ENCODE measurements around the gene C1QL1. TPM values are rescaled to one million over a fixed set of nuclear protein-coding genes. Genes with fewer than 3 reads are reported as not detected.
A peak's percentile ranks its signal among the peaks of the same experiment; 100 is the strongest.

Gene C1QL1
- polyA plus RNA-seq, 1 donor (not counting 4 experiments of a cell fraction or from before 2014, with no cell fraction given), result 0.04 TPM

GRCh38 chr17:44952946-44953475, 15.1 kb downstream of the C1QL1 start:
- dilution Hi-C loops (cut with MboI; ENCODE audit: extremely low pct_ligation_motif_present, low sequenced_read_pairs), result no loop called here
- DNase-seq (ENCODE audit: low read depth, low spot score) (no peak), FAIRE-seq (no peak)
- Histone ChIP-seq H3K27me3 (ENCODE audit: control insufficient read depth, extremely low read depth, insufficient read depth, low read length) (peaks cover 3% of the 10 kb centered on the region), H3K27ac (ENCODE audit: control insufficient read depth, insufficient read depth, low read length) (no peak overlapping the region), H3K9me1 (ENCODE audit: control insufficient read depth, extremely low read depth, insufficient read depth, low read length) (no peaks in the 10 kb centered on the region), H2AFZ (ENCODE audit: control insufficient read depth, low read length) (no peak overlapping the region), H3K9me3 (ENCODE audit: control insufficient read depth, low read depth, low read length) (no peaks in the 10 kb centered on the region), H3K79me2 (ENCODE audit: control insufficient read depth, insufficient read depth, low read length) (no peaks in the 10 kb centered on the region), H3K9ac (ENCODE audit: control insufficient read depth, extremely low read depth, insufficient read depth, low read length) (no peak overlapping the region), H3K4me1 (ENCODE audit: control insufficient read depth, extremely low read depth, insufficient read depth, low read length) (peaks cover 4% of the 10 kb centered on the region), H3K36me3 (ENCODE audit: control insufficient read depth in 2 of 2, extremely low read depth in 1 of 2, insufficient read depth in 2 of 2, low read length in 2 of 2) (no peaks in the 10 kb centered on the region), H4K20me1 (ENCODE audit: control insufficient read depth, extremely low read depth, insufficient read depth, low read length) (no peaks in the 10 kb centered on the region), H3K4me2 (ENCODE audit: control insufficient read depth, extremely low read depth, insufficient read depth, low read depth, low read length) (no peak overlapping the region), H3K4me3 (ENCODE audit: control insufficient read depth in 2 of 3, extremely low read depth in 1 of 3, insufficient read depth in 2 of 3, low read depth in 1 of 3, low read length in 3 of 3) (no peak overlapping the region)
- TF ChIP-seq EZH2 (IDR thresholded peaks at IDR 0.05; ENCODE audit: low read length), result no peak
- TF ChIP-seq CTCF (optimal IDR thresholded peaks at IDR 0.05 in 1 of 3, IDR thresholded peaks at IDR 0.05 in 1 of 3, conservative IDR thresholded peaks at IDR 0.05 in 1 of 3; ENCODE audit: extremely low read depth in 1 of 3, insufficient read depth in 2 of 3, low read length in 3 of 3), result no peak

- H3K27ac ChIP-seq (ENCODE audit: control insufficient read depth, insufficient read depth, low read length), result peak overlapping the region; percentile 40
- dilution Hi-C loops (cut with MboI; ENCODE audit: extremely low pct_ligation_motif_present, low sequenced_read_pairs), result no loop called here
- no peak for FAIRE-seq
These were observed 19.7 kb downstream of the C1QL1 start for GRCh38 chr17:44948315-44948795.

More at GRCh38 chr17:44948315-44948795, 19.7 kb downstream of the C1QL1 start:
- peaks cover 8% of the 10 kb centered on the region for H3K4me1 ChIP-seq (ENCODE audit: control insufficient read depth, extremely low read depth, insufficient read depth, low read length)
- H3K4me2 ChIP-seq (ENCODE audit: control insufficient read depth, extremely low read depth, insufficient read depth, low read depth, low read length), result peak overlapping the region; percentile 75
- H3K36me3 ChIP-seq (ENCODE audit: control insufficient read depth in 2 of 2, extremely low read depth in 1 of 2, insufficient read depth in 2 of 2, low read length in 2 of 2), result no peaks in the 10 kb centered on the region
- peaks cover 41% of the 10 kb centered on the region for H3K79me2 ChIP-seq (ENCODE audit: control insufficient read depth, insufficient read depth, low read length)
- H3K9me3 ChIP-seq (ENCODE audit: control insufficient read depth, low read depth, low read length), result no peaks in the 10 kb centered on the region
- TF ChIP-seq EZH2 (IDR thresholded peaks at IDR 0.05; ENCODE audit: low read length), result no peak
- TF ChIP-seq CTCF (optimal IDR thresholded peaks at IDR 0.05 in 1 of 3, IDR thresholded peaks at IDR 0.05 in 1 of 3, conservative IDR thresholded peaks at IDR 0.05 in 1 of 3; ENCODE audit: extremely low read depth in 1 of 3, insufficient read depth in 2 of 3, low read length in 3 of 3), result no peak
- no peaks in the 10 kb centered on the region for H3K9me1 ChIP-seq (ENCODE audit: control insufficient read depth, extremely low read depth, insufficient read depth, low read length)
- H4K20me1 ChIP-seq (ENCODE audit: control insufficient read depth, extremely low read depth, insufficient read depth, low read length), result no peaks in the 10 kb centered on the region
- H3K4me3 ChIP-seq (ENCODE audit: control insufficient read depth in 2 of 3, extremely low read depth in 1 of 3, insufficient read depth in 2 of 3, low read depth in 1 of 3, low read length in 3 of 3), result peak overlapping the region; percentile 60 to 92 (median 86)
- no peak for DNase-seq (ENCODE audit: low read depth, low spot score)
- peak overlapping the region; percentile 38 for H2AFZ ChIP-seq (ENCODE audit: control insufficient read depth, low read length)
- H3K9ac ChIP-seq (ENCODE audit: control insufficient read depth, extremely low read depth, insufficient read depth, low read length), result peak overlapping the region; percentile 81
- H3K27me3 ChIP-seq (ENCODE audit: control insufficient read depth, extremely low read depth, insufficient read depth, low read length), result no peaks in the 10 kb centered on the region
